Astrocyte (in vitro differentiated cells and primary cell): Measurements from ENCODE around the gene EML6.

Experiments used
- CTCF ChIP-seq: IDR thresholded peaks from 2 replicates; pipeline ENCODE4 v1.5.1; 2011; ENCODE audit warnings: low read depth, mild to moderate bottlenecking, inconsistent platforms, low read length, moderate library complexity; ENCODE audit not compliant: insufficient read depth
- EZH2 ChIP-seq: IDR thresholded peaks from 2 replicates; pipeline ENCODE4 v1.6.1; 2012; ENCODE audit warnings: mild to moderate bottlenecking, low read length, inconsistent platforms; ENCODE audit not compliant: insufficient read depth

GRCh38 chr2:54791831-54792230 is 68.4 kb downstream of the EML6 start:
- TF ChIP-seq CTCF (no peak), EZH2 (no peak)
